ENCODE data around the gene XIRP2. TPM values are rescaled to one million over a fixed set of nuclear protein-coding genes. Genes with fewer than 3 reads are reported as not detected.
A peak's percentile ranks its signal among the peaks of the same experiment; 100 is the strongest.

The XIRP2 gene
- total and polyA plus RNA-seq, 2 of the 4 experiments (the other 2 are of a cell fraction): 0.05 to 0.18 TPM

GRCh38 chr2:166942377-166942776 is 54.1 kb downstream of the XIRP2 start:
- TF ChIP-seq CEBPB (IDR thresholded peaks at IDR 0.05; ENCODE audit: low read depth, low read length) (peak; percentile 76), USF2 (IDR thresholded peaks at IDR 0.05; ENCODE audit: low read depth, low read length) (no peak), NFE2L2 (IDR thresholded peaks at IDR 0.05; ENCODE audit: low read depth, low read length) (no peak)
- Histone ChIP-seq H2BK20ac (ENCODE audit: low read depth, low read length) (no peak overlapping the region), H3K79me1 (ENCODE audit: low read depth in 1 of 2, low read length in 2 of 2) (no peaks in the 10 kb centered on the region), H3K56ac (ENCODE audit: extremely low read depth, insufficient read depth, low read length) (no peak overlapping the region), H3K4ac (ENCODE audit: low read depth, low read length) (no peak overlapping the region), H3K4me2 (ENCODE audit: low read depth, low read length) (no peak overlapping the region), H3K4me3 (ENCODE audit: insufficient read depth, low read depth, low read length) (no peak overlapping the region), H2AFZ (replicated peaks; ENCODE audit: low read length, poor library complexity) (no peak overlapping the region), H3K27ac (ENCODE audit: insufficient read depth, low read length) (no peak overlapping the region), H2AK5ac (ENCODE audit: low read depth, low read length) (no peak overlapping the region), H3K9me3 (ENCODE audit: control insufficient read depth, insufficient read depth, low read length) (no peaks in the 10 kb centered on the region), H3K36me3 (ENCODE audit: control insufficient read depth, insufficient read depth, low read length) (no peaks in the 10 kb centered on the region), H3K9ac (ENCODE audit: low read depth, low read length) (no peak overlapping the region), H3K9me1 (ENCODE audit: insufficient read depth, low read length) (no peaks in the 10 kb centered on the region), H2BK120ac (ENCODE audit: low read depth, low read length) (no peak overlapping the region), H2AK9ac (replicated peaks; ENCODE audit: low read depth, low read length, poor library complexity) (no peak overlapping the region), H2BK15ac (ENCODE audit: low read depth, low read length) (no peak overlapping the region), H3K23ac (ENCODE audit: low read depth, low read length) (no peak overlapping the region), H4K20me1 (ENCODE audit: insufficient read depth, low read length) (no peaks in the 10 kb centered on the region), H4K5ac (ENCODE audit: low read depth, low read length) (no peak overlapping the region), H2BK5ac (ENCODE audit: low read depth, low read length, poor library complexity, severe bottlenecking) (no peak overlapping the region), H3K18ac (ENCODE audit: low read depth, low read length) (no peak overlapping the region), H3K4me1 (ENCODE audit: control insufficient read depth, insufficient read depth, low read length) (no peaks in the 10 kb centered on the region), H4K8ac (ENCODE audit: low read depth in 2 of 2, low read length in 2 of 2) (no peak overlapping the region), H3K14ac (replicated peaks; ENCODE audit: low read depth, low read length) (no peak overlapping the region), H3K27me3 (ENCODE audit: control insufficient read depth, insufficient read depth, low read length) (no peaks in the 10 kb centered on the region), H4K91ac (ENCODE audit: insufficient read depth, low read depth, low read length) (no peak overlapping the region)
- in situ Hi-C loops (cut with MboI; ENCODE audit: low sequenced_read_pairs): no loop called here
- WGBS, 2 experiments (ENCODE audit: extremely low coverage in 2 of 2, insufficient read length in 1 of 2): no CpG with 5 or more reads among the region's 1 CpG
- dilution Hi-C loops (cut with HindIII; ENCODE audit: low sequenced_read_pairs, unreplicated experiment): no loop called here
- no peak for DNase-seq
- intact Hi-C loops (cut with micrococcal nuclease): no loop called here
- no peak for ATAC-seq (ENCODE audit: low read depth)
- CTCF ChIA-PET: no interaction called here
- POLR2A ChIA-PET (ENCODE audit: unreplicated experiment): no interaction called here
- BruUV-seq (replicated peaks): no TSS peak
